ENCODE measurements around the gene RABGAP1. TPM values are rescaled to one million over a fixed set of nuclear protein-coding genes. Genes with fewer than 3 reads are reported as not detected.

RABGAP1 gene
- polyA plus RNA-seq, 10 donors, result 25.5 to 41.1 (median 35.0) TPM

- peak in 1 of 3 donors; percentile 78 for DNase-seq
Observed at GRCh38 chr9:123044586-123044985, 103.8 kb downstream of the RABGAP1 start.

GRCh38 chr9:123046406-123047195 lies 105.8 kb downstream of the RABGAP1 start:
- no peak for DNase-seq

GRCh38 chr9:123048748-123049147 lies 107.9 kb downstream of the RABGAP1 start:
- DNase-seq, result peak in 1 of 3 donors; percentile 31

GRCh38 chr9:123049589-123050222 lies 108.9 kb downstream of the RABGAP1 start:
- DNase-seq, result no peak

GRCh38 chr9:123053046-123053445 lies 112.2 kb downstream of the RABGAP1 start:
- DNase-seq, result no peak

GRCh38 chr9:123053711-123054110 lies 112.9 kb downstream of the RABGAP1 start:
- no peak for DNase-seq

GRCh38 chr9:123058834-123059233 lies 118.0 kb downstream of the RABGAP1 start:
- DNase-seq, result no peak

- no peak for DNase-seq
Observed at GRCh38 chr9:123059472-123060220, 118.8 kb downstream of the RABGAP1 start.

GRCh38 chr9:123061216-123061615 lies 120.4 kb downstream of the RABGAP1 start:
- no peak for DNase-seq

- DNase-seq, result no peak
Observed at GRCh38 chr9:123062351-123063176, 121.7 kb downstream of the RABGAP1 start.

GRCh38 chr9:123063177-123063598 lies 122.4 kb downstream of the RABGAP1 start:
- peak in 1 of 3 donors; percentile 53 for DNase-seq

- no peak for DNase-seq
Observed at GRCh38 chr9:123063896-123064295, 123.1 kb downstream of the RABGAP1 start.

GRCh38 chr9:123064716-123065115 lies 123.9 kb downstream of the RABGAP1 start:
- no peak for DNase-seq

- no peak for DNase-seq
Observed at GRCh38 chr9:123065196-123065595, 124.4 kb downstream of the RABGAP1 start.

- no peak for DNase-seq
Observed at GRCh38 chr9:123067136-123067535, 126.3 kb downstream of the RABGAP1 start.

- peak in 2 of 3 donors; percentile 49 to 91 for DNase-seq
Observed at GRCh38 chr9:123069010-123069481, 128.2 kb downstream of the RABGAP1 start.

GRCh38 chr9:123070198-123070597 lies 129.4 kb downstream of the RABGAP1 start:
- no peak for DNase-seq

GRCh38 chr9:123072407-123072995 lies 131.7 kb downstream of the RABGAP1 start:
- DNase-seq, result no peak

GRCh38 chr9:123073441-123073840 lies 132.6 kb downstream of the RABGAP1 start:
- no peak for DNase-seq

GRCh38 chr9:123073991-123074422 lies 133.2 kb downstream of the RABGAP1 start:
- DNase-seq, result peak; percentile 43 to 70 (median 65)

- DNase-seq, result peak in 2 of 3 donors; percentile 7 to 29
Observed at GRCh38 chr9:123074628-123075027, 133.8 kb downstream of the RABGAP1 start.
